HCT116 (cell line): ENCODE measurements around the gene TTC27. TPM values are rescaled to one million over a fixed set of nuclear protein-coding genes. Genes with fewer than 3 reads are reported as not detected.

Experiments
- ATAC-seq: fragments of 200-7000 bp; cut with Tn5 transposase; 2 replicates; pipeline ENCODE4 v1.9.1; 2020; ENCODE audit warnings: mild to moderate bottlenecking, moderate library complexity
- BruUV-seq: library from RNA; stranded (reverse); fragments of 400-500 nt; replicated peaks from 2 replicates; lab custom pipeline; 2021; lab: Mats Ljungman, UMichigan
- CTCF ChIA-PET: fragments of 300-600 bp; sonication (Branson Sonifier 250); formaldehyde crosslinking; loops from one replicate; lab custom pipeline; 2021; ENCODE audit warnings: antibody characterized with exemption; lab: Charles Lee
- POLR2A ChIA-PET: fragments of 300-600, 350-600 bp; sonication (Branson Sonifier 250); formaldehyde crosslinking; loops from one replicate; lab custom pipeline; 2021; ENCODE audit warnings: antibody characterized with exemption; lab: Charles Lee
- RAD21 ChIA-PET, 2 experiments: fragments of 300-600 bp; sonication (Branson Sonifier 250); formaldehyde crosslinking; loops; one replicate each; lab custom pipeline; 2023; ENCODE audit warnings: low total read pairs in 2 of 2; ENCODE audit not compliant: uncharacterized antibody in 2 of 2, unreplicated experiment in 2 of 2, low non-redundant PET in 1 of 2; lab: Charles Lee
- DNase-seq: peaks from one replicate; pipeline ENCODE4 v3.0.0-alpha.2; 2010; ENCODE audit warnings: low read depth, low spot score
- H2AFZ ChIP-seq: fragments of 200-600 bp; shearing (Covaris generic), sonication (generic); 2 replicates; pipeline ENCODE4 v1.6.1; 2017; ENCODE audit warnings: low read depth, mixed run types, mixed read lengths, antibody characterized with exemption, low read length; ENCODE audit not compliant: poor library complexity, severe bottlenecking
- H3K27ac ChIP-seq: 2 replicates; pipeline ENCODE4 v1.5.1; 2012; ENCODE audit warnings: low read depth, low read length
- H3K27me3 ChIP-seq: fragments of 200-600 bp; sonication (generic); 2 replicates; pipeline ENCODE4 v1.6.1; 2016; ENCODE audit warnings: mixed run types, low read length, mixed read lengths; ENCODE audit not compliant: insufficient read depth
- H3K36me3 ChIP-seq, 2 experiments: fragments of 200-500 bp in 1 of 2; fragments of 200-600 bp in 1 of 2; sonication (Bioruptor generic) in 1 of 2; sonication (generic) in 1 of 2; 2 replicates each; pipeline versions ENCODE4 v1.5.1 to v1.6.1; 2014 to 2016; ENCODE audit warnings: low read length in 2 of 2, inconsistent platforms in 1 of 2, mixed read lengths in 1 of 2, mixed run types in 1 of 2; ENCODE audit not compliant: insufficient read depth in 2 of 2, control insufficient read depth in 1 of 2
- H3K4me1 ChIP-seq, 2 experiments: fragments of 200-600 bp in 1 of 2; sonication (generic) in 1 of 2; 2 replicates each; pipeline versions ENCODE4 v1.5.1 to v1.6.1; 2012 to 2017; ENCODE audit warnings: low read length in 2 of 2, inconsistent platforms in 1 of 2, mild to moderate bottlenecking in 1 of 2, mixed read lengths in 1 of 2, mixed run types in 1 of 2, moderate library complexity in 1 of 2; ENCODE audit not compliant: insufficient read depth in 2 of 2, control insufficient read depth in 1 of 2
- H3K4me2 ChIP-seq: fragments of 200-600 bp; sonication (generic); 2 replicates; pipeline ENCODE4 v1.6.1; 2017; ENCODE audit warnings: mixed run types, low read length, mixed read lengths
- H3K4me3 ChIP-seq, 2 experiments: fragments of 200-600 bp in 1 of 2; sonication (generic) in 1 of 2; replicated peaks in 1 of 2; 2 replicates each; pipeline ENCODE4 v1.5.1; 2011 to 2016; ENCODE audit warnings: low read length in 2 of 2, control low read depth in 1 of 2, low read depth in 1 of 2, mild to moderate bottlenecking in 1 of 2, mixed read lengths in 1 of 2, mixed run types in 1 of 2
- H3K79me2 ChIP-seq: fragments of 200-600 bp; sonication (generic); 2 replicates; pipeline ENCODE4 v1.6.1; 2017; ENCODE audit warnings: mild to moderate bottlenecking, mixed run types, low read length, moderate library complexity, mixed read lengths; ENCODE audit not compliant: insufficient read depth
- H3K9ac ChIP-seq: fragments of 200-600 bp; sonication (generic); 2 replicates; pipeline ENCODE4 v1.6.1; 2016; ENCODE audit warnings: low read length, mixed read lengths
- H3K9me2 ChIP-seq: fragments of 200-600 bp; sonication (generic), shearing (Covaris generic); 2 replicates; pipeline ENCODE4 v1.6.1; 2017; ENCODE audit warnings: mixed run types, mild to moderate bottlenecking, moderate library complexity; ENCODE audit not compliant: insufficient read depth
- H3K9me3 ChIP-seq, 2 experiments: fragments of 200-500 bp in 1 of 2; fragments of 200-600 bp in 1 of 2; sonication (Bioruptor generic) in 1 of 2; sonication (generic) in 1 of 2; 2 replicates each; pipeline ENCODE4 v1.6.1; 2014 to 2017; ENCODE audit warnings: low read length in 2 of 2, mixed read lengths in 2 of 2, inconsistent platforms in 1 of 2, low read depth in 1 of 2, mild to moderate bottlenecking in 1 of 2, mixed run types in 1 of 2, moderate library complexity in 1 of 2; ENCODE audit not compliant: control insufficient read depth in 1 of 2, insufficient read depth in 1 of 2
- H4K20me1 ChIP-seq: fragments of 200-600 bp; sonication (generic), shearing (Covaris generic); 2 replicates; pipeline ENCODE4 v1.6.1; 2017; ENCODE audit warnings: mixed run types, mild to moderate bottlenecking, moderate library complexity; ENCODE audit not compliant: insufficient read depth
- CEBPB ChIP-seq: IDR thresholded peaks from 2 replicates; pipeline ENCODE4 v1.6.1; 2012; ENCODE audit warnings: low read depth
- EGR1 ChIP-seq: IDR thresholded peaks from 2 replicates; pipeline ENCODE4 v1.6.1; 2012; ENCODE audit warnings: low read depth
- ELF1 ChIP-seq: IDR thresholded peaks from 2 replicates; pipeline ENCODE4 v1.6.1; 2012; ENCODE audit warnings: low read depth, borderline replicate concordance
- EZH2 ChIP-seq: fragments of 200-600 bp; sonication (generic); IDR thresholded peaks from 2 replicates; pipeline ENCODE4 v1.6.1; 2017; ENCODE audit warnings: antibody characterized with exemption, mixed run types
- EZH2phosphoT487 ChIP-seq: fragments of 200-600 bp; IDR thresholded peaks from 2 replicates; pipeline ENCODE4 v1.6.1; 2018; ENCODE audit warnings: antibody characterized with exemption, borderline replicate concordance
- JUND ChIP-seq: IDR thresholded peaks from 2 replicates; pipeline ENCODE4 v1.6.1; 2012
- MAX ChIP-seq: IDR thresholded peaks from 2 replicates; pipeline ENCODE4 v1.6.1; 2012
- POLR2A ChIP-seq: IDR thresholded peaks from 2 replicates; pipeline ENCODE4 v1.7.0; 2011; ENCODE audit warnings: borderline replicate concordance; ENCODE audit not compliant: insufficient read depth, insufficient read length; ENCODE audit errors: extremely low read depth
- RAD21 ChIP-seq: IDR thresholded peaks from 2 replicates; pipeline ENCODE4 v1.6.1; 2012; ENCODE audit warnings: low read depth, mild to moderate bottlenecking
- SIN3A ChIP-seq: IDR thresholded peaks from 2 replicates; pipeline ENCODE4 v1.6.1; 2012; ENCODE audit warnings: low read depth
- SP1 ChIP-seq: IDR thresholded peaks from 2 replicates; pipeline ENCODE4 v1.6.1; 2012; ENCODE audit warnings: low read depth
- TCF7L2 ChIP-seq: IDR thresholded peaks from 2 replicates; pipeline ENCODE4 v1.7.0; 2011; ENCODE audit warnings: borderline replicate concordance, inconsistent platforms; ENCODE audit not compliant: insufficient read depth, insufficient read length; ENCODE audit errors: extremely low read depth
- ZNF274 ChIP-seq: fragments of 200-500 bp; sonication (Bioruptor generic); IDR thresholded peaks from 2 replicates; pipeline ENCODE4 v1.6.1; 2014; ENCODE audit warnings: mild to moderate bottlenecking, low read depth, low read length, inconsistent platforms
- intact Hi-C: fragments of 100-400 bp; cut with micrococcal nuclease; formaldehyde crosslinking; loops from 2 replicates; pipeline ENCODE4 v1.10.0; 2022
- total RNA-seq: library from RNA; stranded (reverse); gene quantifications from one replicate; pipeline ENCODE4 v1.2.1, GENCODE V29; 2021; ENCODE audit not compliant: unreplicated experiment
- TF ChIP-seq, protein P1 (sequence below), 3 experiments: fragments of 200-600 bp in 1 of 3; sonication (generic) in 1 of 3; IDR thresholded peaks in 2 of 3; conservative IDR thresholded peaks in 1 of 3; 2 replicates each; pipeline ENCODE4 v1.5.1; 2012 to 2017; ENCODE audit warnings: low read depth in 2 of 3, low read length in 2 of 3, antibody characterized with exemption in 1 of 3, borderline replicate concordance in 1 of 3, control low read depth in 1 of 3, mild to moderate bottlenecking in 1 of 3, mixed read lengths in 1 of 3, mixed run types in 1 of 3, moderate library complexity in 1 of 3; ENCODE audit not compliant: insufficient read depth in 1 of 3
- TF ChIP-seq, protein P2 (sequence below): IDR thresholded peaks from 2 replicates; pipeline ENCODE4 v1.6.1; 2011; ENCODE audit warnings: mild to moderate bottlenecking, low read length, moderate library complexity; ENCODE audit not compliant: insufficient replicate concordance; ENCODE audit errors: extremely low read depth
- TF ChIP-seq, protein P3 (sequence below): IDR thresholded peaks from 2 replicates; pipeline ENCODE4 v1.6.1; 2012

Gene TTC27
- total RNA-seq, 1 experiment from 2014 or later = 24.4 TPM

GRCh38 chr2:32748158-32748557, 120.3 kb downstream of the TTC27 start:
- no peaks in the 10 kb centered on the region for H3K27me3 ChIP-seq
- no peaks in the 10 kb centered on the region for H4K20me1 ChIP-seq
- no peaks in the 10 kb centered on the region for H3K4me1 ChIP-seq
- no peak overlapping the region for H3K9ac ChIP-seq
- H3K9me3 ChIP-seq = no peaks in the 10 kb centered on the region
- intact Hi-C loops = no loop called here
- no peaks in the 10 kb centered on the region for H3K79me2 ChIP-seq
- BruUV-seq = no TSS peak
- ChIA-PET RAD21 (no interaction called here), POLR2A (no interaction called here), CTCF (no interaction called here)
- H3K9me2 ChIP-seq = no peaks in the 10 kb centered on the region
- H3K4me3 ChIP-seq = no peak overlapping the region
- no peak for TF ChIP-seq ELF1
- TF ChIP-seq SIN3A = no peak
- no peak for TF ChIP-seq MAX
- TF ChIP-seq EZH2phosphoT487 = no peak
- TF ChIP-seq EZH2 = no peak
- TF ChIP-seq TCF7L2 = no peak
- TF ChIP-seq, protein P1, sequence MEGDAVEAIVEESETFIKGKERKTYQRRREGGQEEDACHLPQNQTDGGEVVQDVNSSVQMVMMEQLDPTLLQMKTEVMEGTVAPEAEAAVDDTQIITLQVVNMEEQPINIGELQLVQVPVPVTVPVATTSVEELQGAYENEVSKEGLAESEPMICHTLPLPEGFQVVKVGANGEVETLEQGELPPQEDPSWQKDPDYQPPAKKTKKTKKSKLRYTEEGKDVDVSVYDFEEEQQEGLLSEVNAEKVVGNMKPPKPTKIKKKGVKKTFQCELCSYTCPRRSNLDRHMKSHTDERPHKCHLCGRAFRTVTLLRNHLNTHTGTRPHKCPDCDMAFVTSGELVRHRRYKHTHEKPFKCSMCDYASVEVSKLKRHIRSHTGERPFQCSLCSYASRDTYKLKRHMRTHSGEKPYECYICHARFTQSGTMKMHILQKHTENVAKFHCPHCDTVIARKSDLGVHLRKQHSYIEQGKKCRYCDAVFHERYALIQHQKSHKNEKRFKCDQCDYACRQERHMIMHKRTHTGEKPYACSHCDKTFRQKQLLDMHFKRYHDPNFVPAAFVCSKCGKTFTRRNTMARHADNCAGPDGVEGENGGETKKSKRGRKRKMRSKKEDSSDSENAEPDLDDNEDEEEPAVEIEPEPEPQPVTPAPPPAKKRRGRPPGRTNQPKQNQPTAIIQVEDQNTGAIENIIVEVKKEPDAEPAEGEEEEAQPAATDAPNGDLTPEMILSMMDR (IDR thresholded peaks at IDR 0.05 in 2 of 3, conservative IDR thresholded peaks at IDR 0.05 in 1 of 3; ENCODE audit: borderline replicate concordance in 1 of 3, insufficient read depth in 1 of 3, low read depth in 2 of 3, low read length in 2 of 3) = no peak
- TF ChIP-seq, protein P2, sequence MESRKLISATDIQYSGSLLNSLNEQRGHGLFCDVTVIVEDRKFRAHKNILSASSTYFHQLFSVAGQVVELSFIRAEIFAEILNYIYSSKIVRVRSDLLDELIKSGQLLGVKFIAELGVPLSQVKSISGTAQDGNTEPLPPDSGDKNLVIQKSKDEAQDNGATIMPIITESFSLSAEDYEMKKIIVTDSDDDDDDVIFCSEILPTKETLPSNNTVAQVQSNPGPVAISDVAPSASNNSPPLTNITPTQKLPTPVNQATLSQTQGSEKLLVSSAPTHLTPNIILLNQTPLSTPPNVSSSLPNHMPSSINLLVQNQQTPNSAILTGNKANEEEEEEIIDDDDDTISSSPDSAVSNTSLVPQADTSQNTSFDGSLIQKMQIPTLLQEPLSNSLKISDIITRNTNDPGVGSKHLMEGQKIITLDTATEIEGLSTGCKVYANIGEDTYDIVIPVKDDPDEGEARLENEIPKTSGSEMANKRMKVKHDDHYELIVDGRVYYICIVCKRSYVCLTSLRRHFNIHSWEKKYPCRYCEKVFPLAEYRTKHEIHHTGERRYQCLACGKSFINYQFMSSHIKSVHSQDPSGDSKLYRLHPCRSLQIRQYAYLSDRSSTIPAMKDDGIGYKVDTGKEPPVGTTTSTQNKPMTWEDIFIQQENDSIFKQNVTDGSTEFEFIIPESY = no peak
- TF ChIP-seq EGR1 = no peak
- TF ChIP-seq CEBPB = no peak
- no peak for TF ChIP-seq SP1
- TF ChIP-seq JUND = no peak
- TF ChIP-seq, protein P3, sequence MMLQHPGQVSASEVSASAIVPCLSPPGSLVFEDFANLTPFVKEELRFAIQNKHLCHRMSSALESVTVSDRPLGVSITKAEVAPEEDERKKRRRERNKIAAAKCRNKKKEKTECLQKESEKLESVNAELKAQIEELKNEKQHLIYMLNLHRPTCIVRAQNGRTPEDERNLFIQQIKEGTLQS = no peak
- TF ChIP-seq ZNF274 = no peak
- no peak for TF ChIP-seq POLR2A
- no peak for TF ChIP-seq RAD21
- H2AFZ ChIP-seq = no peak overlapping the region
- DNase-seq = no peak
- no peaks in the 10 kb centered on the region for H3K36me3 ChIP-seq
- no peak for ATAC-seq
- no peak overlapping the region for H3K4me2 ChIP-seq
- H3K27ac ChIP-seq = no peak overlapping the region
